Astrocyte (in vitro differentiated cells and primary cell): ENCODE data around the gene CMTM4. TPM values are rescaled to one million over a fixed set of nuclear protein-coding genes. Genes with fewer than 3 reads are reported as not detected.
"Not testable (repeated sequence)": the region's sequence is repeated elsewhere in the genome, so short reads cannot be mapped to it uniquely, and the experiment has no call there.

Experiments
- DNase-seq: peaks from one replicate; pipeline ENCODE4 v3.0.0-alpha.2; 2010; ENCODE audit warnings: low read depth
- FAIRE-seq: peaks from 2 replicates; lab custom pipeline; 2011; peaks lifted over from hg19 to GRCh38; lab: Jason Lieb, UNC
- H2AFZ ChIP-seq: 2 replicates; pipeline ENCODE4 v1.6.0; 2012; ENCODE audit warnings: low read depth, low read length, inconsistent platforms
- H3K27ac ChIP-seq: 2 replicates; pipeline ENCODE4 v1.5.1; 2011; ENCODE audit warnings: low read depth, low read length, inconsistent platforms
- H3K27me3 ChIP-seq: 2 replicates; pipeline ENCODE4 v1.6.0; 2011; ENCODE audit warnings: low read length, inconsistent platforms; ENCODE audit not compliant: insufficient read depth
- H3K36me3 ChIP-seq: 2 replicates; pipeline ENCODE4 v1.5.1; 2011; ENCODE audit warnings: low read length, inconsistent platforms; ENCODE audit not compliant: insufficient read depth
- H3K4me1 ChIP-seq: 2 replicates; pipeline ENCODE4 v1.5.1; 2011; ENCODE audit warnings: low read length, inconsistent platforms; ENCODE audit not compliant: insufficient read depth
- H3K4me2 ChIP-seq: 2 replicates; pipeline ENCODE4 v1.6.0; 2012; ENCODE audit warnings: low read length, inconsistent platforms
- H3K4me3 ChIP-seq: 2 replicates; pipeline ENCODE4 v1.5.1; 2011; ENCODE audit warnings: low read depth, mild to moderate bottlenecking, low read length, inconsistent platforms; ENCODE audit not compliant: insufficient read depth
- H3K79me2 ChIP-seq: 2 replicates; pipeline ENCODE4 v1.6.0; 2012; ENCODE audit warnings: mild to moderate bottlenecking, low read length, inconsistent platforms; ENCODE audit not compliant: insufficient read depth
- H3K9ac ChIP-seq: 2 replicates; pipeline ENCODE4 v1.6.0; 2012; ENCODE audit warnings: mild to moderate bottlenecking, low read length, inconsistent platforms
- H3K9me3 ChIP-seq: 2 replicates; pipeline ENCODE4 v1.5.1; 2012; ENCODE audit warnings: low read depth, mild to moderate bottlenecking, low read length, inconsistent platforms; ENCODE audit not compliant: insufficient read depth
- H4K20me1 ChIP-seq: 2 replicates; pipeline ENCODE4 v1.6.0; 2012; ENCODE audit warnings: low read length, inconsistent platforms; ENCODE audit not compliant: insufficient read depth
- H3K27ac Mint-ChIP-seq: one replicate; pipeline ENCODE4 v1.8.0; 2021; ENCODE audit warnings: mild to moderate bottlenecking, mixed read lengths; ENCODE audit not compliant: unreplicated experiment
- H3K27me3 Mint-ChIP-seq: one replicate; pipeline ENCODE4 v1.8.0; 2021; ENCODE audit warnings: low read depth, mixed read lengths; ENCODE audit not compliant: unreplicated experiment
- H3K36me3 Mint-ChIP-seq: one replicate; pipeline ENCODE4 v1.8.0; 2021; ENCODE audit warnings: low read depth, mixed read lengths; ENCODE audit not compliant: unreplicated experiment
- H3K4me1 Mint-ChIP-seq: one replicate; pipeline ENCODE4 v1.8.0; 2021; ENCODE audit warnings: low read depth, mixed read lengths; ENCODE audit not compliant: unreplicated experiment
- H3K4me3 Mint-ChIP-seq: one replicate; pipeline ENCODE4 v1.8.0; 2021; ENCODE audit warnings: mild to moderate bottlenecking, moderate library complexity, mixed read lengths; ENCODE audit not compliant: unreplicated experiment
- H3K9me3 Mint-ChIP-seq: one replicate; pipeline ENCODE4 v1.8.0; 2021; ENCODE audit warnings: mild to moderate bottlenecking, mixed read lengths; ENCODE audit not compliant: unreplicated experiment
- CTCF ChIP-seq: IDR thresholded peaks from 2 replicates; pipeline ENCODE4 v1.5.1; 2011; ENCODE audit warnings: low read depth, mild to moderate bottlenecking, inconsistent platforms, low read length, moderate library complexity; ENCODE audit not compliant: insufficient read depth
- EZH2 ChIP-seq: IDR thresholded peaks from 2 replicates; pipeline ENCODE4 v1.6.1; 2012; ENCODE audit warnings: mild to moderate bottlenecking, low read length, inconsistent platforms; ENCODE audit not compliant: insufficient read depth
- total RNA-seq: library from RNA; stranded (reverse); gene quantifications from 2 replicates; pipeline ENCODE4 v1.2.1, GENCODE V29; 2021

CMTM4 gene
- total RNA-seq, 1 donor from 2014 or later = 20.9 TPM

GRCh38 chr16:66635406-66635805 is 61.1 kb downstream of the CMTM4 start:
- Histone ChIP-seq H3K4me1 (peaks cover 5% of the 10 kb centered on the region), H4K20me1 (no peaks in the 10 kb centered on the region), H3K27ac (no peak overlapping the region), H3K4me2 (no peak overlapping the region), H3K9me3 (no peaks in the 10 kb centered on the region), H3K79me2 (no peaks in the 10 kb centered on the region), H3K36me3 (no peaks in the 10 kb centered on the region), H2AFZ (no peak overlapping the region), H3K4me3 (no peak overlapping the region), H3K27me3 (no peaks in the 10 kb centered on the region), H3K9ac (no peak overlapping the region)
- Mint-ChIP-seq H3K27me3 (no peaks in the 10 kb centered on the region), H3K4me1 (peaks cover 6% of the 10 kb centered on the region), H3K4me3 (no peak overlapping the region), H3K36me3 (peaks cover 8% of the 10 kb centered on the region), H3K9me3 (no peaks in the 10 kb centered on the region), H3K27ac (no peak overlapping the region)
- no peak for FAIRE-seq
- TF ChIP-seq EZH2 (no peak), CTCF (no peak)
- DNase-seq = no peak

DNA sequence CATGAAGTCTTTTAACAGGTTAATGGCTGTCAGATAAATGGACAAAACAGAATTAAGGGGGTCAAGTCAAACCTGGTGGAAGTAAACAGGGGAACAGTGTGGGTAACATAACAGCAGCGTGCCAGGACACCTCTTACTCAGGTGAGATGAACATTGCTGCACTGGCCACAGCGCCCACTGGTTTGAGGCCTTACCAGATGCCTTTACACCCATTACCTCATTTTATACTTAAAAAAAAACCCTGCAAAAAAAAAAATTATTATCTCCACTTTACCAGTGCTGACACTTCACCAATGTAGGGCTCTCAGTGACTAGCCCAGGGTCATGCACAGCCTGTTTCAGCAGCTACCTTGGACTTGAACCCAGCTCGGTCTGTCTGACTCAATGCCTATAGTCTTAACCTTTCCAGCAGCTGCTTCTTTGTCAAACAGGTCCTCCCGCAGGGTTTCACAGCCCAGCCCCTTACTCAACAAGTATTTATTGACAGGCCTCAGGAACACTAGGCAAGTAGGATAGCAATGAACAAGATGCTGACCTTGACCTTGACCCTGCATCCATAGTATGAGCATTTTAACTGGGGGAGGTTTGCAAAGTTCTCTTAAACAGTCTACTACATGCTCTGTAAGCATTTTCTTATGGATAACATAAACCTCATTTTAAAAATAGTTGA is 61.9 kb downstream of the CMTM4 start:
- no peak overlapping the region for H3K4me2 ChIP-seq
- no peak overlapping the region for H3K9ac ChIP-seq
- H3K4me1 ChIP-seq = peaks cover 5% of the 10 kb centered on the region
- H3K4me3 ChIP-seq = no peak overlapping the region
- no peaks in the 10 kb centered on the region for H4K20me1 ChIP-seq
- Mint-ChIP-seq H3K9me3 (no peaks in the 10 kb centered on the region), H3K27ac (no peak overlapping the region), H3K4me3 (no peak overlapping the region), H3K27me3 (no peaks in the 10 kb centered on the region), H3K36me3 (peaks cover 8% of the 10 kb centered on the region), H3K4me1 (peaks cover 6% of the 10 kb centered on the region)
- H3K9me3 ChIP-seq = no peaks in the 10 kb centered on the region
- TF ChIP-seq CTCF = no peak
- TF ChIP-seq EZH2 = no peak
- no peaks in the 10 kb centered on the region for H3K36me3 ChIP-seq
- FAIRE-seq (no peak), DNase-seq (no peak)
- no peak overlapping the region for H2AFZ ChIP-seq
- no peaks in the 10 kb centered on the region for H3K27me3 ChIP-seq
- no peaks in the 10 kb centered on the region for H3K79me2 ChIP-seq
- no peak overlapping the region for H3K27ac ChIP-seq

DNA sequence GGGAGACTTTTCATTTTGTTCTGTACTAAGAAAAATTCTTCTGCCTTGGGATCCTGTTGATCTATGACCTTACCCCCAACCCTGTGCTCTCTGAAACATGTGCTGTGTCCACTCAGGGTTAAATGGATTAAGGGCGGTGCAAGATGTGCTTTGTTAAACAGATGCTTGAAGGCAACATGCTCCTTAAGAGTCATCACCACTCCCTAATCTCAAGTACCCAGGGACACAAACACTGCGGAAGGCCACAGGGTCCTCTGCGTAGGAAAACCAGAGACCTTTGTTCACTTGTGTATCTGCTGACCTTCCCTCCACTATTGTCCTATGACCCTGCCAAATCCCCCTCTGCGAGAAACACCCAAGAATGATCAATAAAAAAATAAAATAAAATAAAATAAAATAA is 65.0 kb downstream of the CMTM4 start:
- H3K4me3 ChIP-seq, H2AFZ ChIP-seq, H3K27ac ChIP-seq, H3K27ac Mint-ChIP-seq, H3K4me2 ChIP-seq, H3K4me3 Mint-ChIP-seq, H3K9ac ChIP-seq, FAIRE-seq, H3K9me3 Mint-ChIP-seq, H3K79me2 ChIP-seq, H3K9me3 ChIP-seq, H3K27me3 Mint-ChIP-seq, H3K4me1 Mint-ChIP-seq, H3K36me3 ChIP-seq, DNase-seq, H4K20me1 ChIP-seq, H3K4me1 ChIP-seq, H3K27me3 ChIP-seq: not testable (repeated sequence)
- H3K36me3 Mint-ChIP-seq = peaks cover 11% of the 10 kb centered on the region

GRCh38 chr16:66630561-66631260 is 65.8 kb downstream of the CMTM4 start:
- not testable (repeated sequence) for H3K9me3 ChIP-seq, H3K36me3 ChIP-seq, H3K9ac ChIP-seq, H3K79me2 ChIP-seq, H3K27me3 Mint-ChIP-seq, H3K4me3 ChIP-seq, H3K4me1 ChIP-seq, H3K27ac Mint-ChIP-seq, H3K4me2 ChIP-seq, H2AFZ ChIP-seq, FAIRE-seq, H3K4me1 Mint-ChIP-seq, H3K9me3 Mint-ChIP-seq, DNase-seq, H3K27ac ChIP-seq, H3K4me3 Mint-ChIP-seq, H4K20me1 ChIP-seq, H3K27me3 ChIP-seq
- peaks cover 11% of the 10 kb centered on the region for H3K36me3 Mint-ChIP-seq
